ENCODE data around the gene WWC2.

WWC2 gene

DNA sequence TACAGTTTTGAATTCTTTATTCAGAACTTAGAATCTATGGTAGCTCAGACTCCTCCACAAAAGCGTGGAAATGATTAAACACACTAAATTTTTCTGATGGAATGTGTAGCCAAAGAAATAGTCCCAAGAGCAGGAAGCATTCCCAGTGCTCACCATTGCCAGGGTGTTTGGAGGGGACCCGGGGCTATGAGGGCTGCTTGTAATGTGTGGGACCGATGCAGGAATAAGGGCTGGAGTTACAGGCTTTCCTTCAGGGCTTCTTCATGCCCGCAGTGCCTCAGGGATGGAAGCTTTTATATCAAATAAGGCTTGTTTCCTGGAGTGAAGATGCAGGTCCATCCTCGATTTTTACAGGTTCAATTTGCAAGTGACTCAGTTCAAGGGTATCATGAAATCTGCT is 25.8 kb downstream of the WWC2 start:
- in situ Hi-C loops (cut with HindIII; ENCODE audit: low sequenced_read_pairs): no loop called here
- DNase-seq (ENCODE audit: low read depth, low spot score): no peak
- no peak overlapping the region for H3K4me3 ChIP-seq (ENCODE audit: low read depth, low read length)
- TF ChIP-seq, protein P1, sequence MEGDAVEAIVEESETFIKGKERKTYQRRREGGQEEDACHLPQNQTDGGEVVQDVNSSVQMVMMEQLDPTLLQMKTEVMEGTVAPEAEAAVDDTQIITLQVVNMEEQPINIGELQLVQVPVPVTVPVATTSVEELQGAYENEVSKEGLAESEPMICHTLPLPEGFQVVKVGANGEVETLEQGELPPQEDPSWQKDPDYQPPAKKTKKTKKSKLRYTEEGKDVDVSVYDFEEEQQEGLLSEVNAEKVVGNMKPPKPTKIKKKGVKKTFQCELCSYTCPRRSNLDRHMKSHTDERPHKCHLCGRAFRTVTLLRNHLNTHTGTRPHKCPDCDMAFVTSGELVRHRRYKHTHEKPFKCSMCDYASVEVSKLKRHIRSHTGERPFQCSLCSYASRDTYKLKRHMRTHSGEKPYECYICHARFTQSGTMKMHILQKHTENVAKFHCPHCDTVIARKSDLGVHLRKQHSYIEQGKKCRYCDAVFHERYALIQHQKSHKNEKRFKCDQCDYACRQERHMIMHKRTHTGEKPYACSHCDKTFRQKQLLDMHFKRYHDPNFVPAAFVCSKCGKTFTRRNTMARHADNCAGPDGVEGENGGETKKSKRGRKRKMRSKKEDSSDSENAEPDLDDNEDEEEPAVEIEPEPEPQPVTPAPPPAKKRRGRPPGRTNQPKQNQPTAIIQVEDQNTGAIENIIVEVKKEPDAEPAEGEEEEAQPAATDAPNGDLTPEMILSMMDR (IDR thresholded peaks at IDR 0.05; ENCODE audit: low read depth, low read length): no peak

DNA sequence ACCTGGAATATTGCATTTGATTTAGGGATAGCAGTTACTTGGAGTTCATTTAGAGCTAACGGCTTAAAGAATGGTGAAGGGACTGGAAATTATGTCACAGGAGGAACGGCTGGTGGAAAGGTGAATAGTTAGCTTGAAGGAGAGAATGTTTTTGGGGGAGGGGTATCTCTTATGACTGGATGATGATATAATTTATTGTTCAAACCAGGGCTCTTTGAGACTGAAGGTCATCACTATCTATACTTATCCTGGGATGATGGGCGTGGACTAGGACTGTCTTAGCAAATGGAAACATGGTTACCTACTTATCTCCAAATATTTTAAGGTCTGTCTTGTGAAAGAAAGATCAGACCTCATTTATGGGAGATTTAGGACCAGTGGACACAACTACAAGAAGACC is 30.1 kb downstream of the WWC2 start:
- DNase-seq (ENCODE audit: low read depth, low spot score): no peak
- in situ Hi-C loops (cut with HindIII; ENCODE audit: low sequenced_read_pairs): no loop called here
- TF ChIP-seq, protein P1 (IDR thresholded peaks at IDR 0.05; ENCODE audit: low read depth, low read length): no peak
- no peak overlapping the region for H3K4me3 ChIP-seq (ENCODE audit: low read depth, low read length)

DNA sequence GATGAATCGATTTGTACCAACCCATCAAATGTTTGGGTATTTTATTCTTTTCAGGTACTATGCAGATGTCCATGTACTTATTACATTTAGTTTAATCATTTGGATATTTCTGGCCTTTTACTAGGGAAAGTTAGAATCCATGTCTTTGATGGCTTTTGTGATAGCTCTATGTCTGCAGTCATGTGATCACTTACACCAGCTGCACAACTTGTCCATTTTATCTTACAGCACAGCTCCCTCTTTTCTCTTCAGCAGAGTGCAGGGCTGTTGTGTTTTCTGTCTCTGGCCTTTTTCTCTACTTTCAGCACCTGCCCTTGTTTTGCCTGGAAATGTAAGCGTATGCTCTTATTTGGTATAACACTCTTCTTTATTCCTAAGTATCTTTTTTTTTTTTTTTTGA is 30.6 kb downstream of the WWC2 start:
- TF ChIP-seq, protein P1 (IDR thresholded peaks at IDR 0.05; ENCODE audit: low read depth, low read length): no peak
- no peak for DNase-seq (ENCODE audit: low read depth, low spot score)
- in situ Hi-C loops (cut with HindIII; ENCODE audit: low sequenced_read_pairs): no loop called here

DNA sequence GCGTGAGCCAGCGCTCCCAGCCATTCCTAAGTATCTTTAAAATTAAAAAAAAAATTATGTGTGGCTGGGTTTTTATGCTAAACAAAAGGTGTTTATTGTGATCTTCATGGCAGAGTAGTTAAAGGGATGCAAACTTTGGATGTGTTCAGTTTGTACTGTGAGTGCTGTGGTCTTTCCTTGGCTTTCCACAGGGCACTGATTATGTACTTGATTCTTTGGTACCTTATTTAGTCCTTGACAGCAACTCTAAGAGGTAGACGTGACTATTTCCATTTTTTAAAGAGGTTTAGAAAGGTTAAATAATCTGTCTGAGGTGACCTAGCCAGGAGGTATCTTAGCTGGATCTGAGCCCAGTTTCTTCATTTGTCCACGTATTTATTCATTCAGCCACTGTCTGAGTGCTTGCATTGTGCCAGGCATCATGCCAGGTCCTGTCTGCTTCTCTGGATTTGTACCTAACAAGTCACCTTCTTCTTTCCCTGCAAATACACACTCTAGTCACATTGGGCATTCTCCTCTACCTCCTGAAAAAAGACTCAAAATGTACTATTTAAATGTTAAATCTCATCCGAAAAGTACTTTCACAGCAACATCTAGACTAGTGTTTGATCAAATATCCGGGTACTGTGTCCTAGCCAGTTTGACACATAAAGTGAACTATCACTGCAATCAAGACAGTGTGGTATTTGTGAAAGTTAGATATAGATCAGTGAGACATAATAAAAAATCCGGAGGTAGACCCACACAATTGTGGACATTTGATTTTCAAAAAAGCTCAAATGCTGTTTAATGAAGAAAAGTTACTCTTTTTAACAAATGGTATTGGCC is 31.5 kb downstream of the WWC2 start:
- in situ Hi-C loops (cut with HindIII; ENCODE audit: low sequenced_read_pairs): no loop called here
- DNase-seq (ENCODE audit: low read depth, low spot score): peak; percentile 51
- TF ChIP-seq, protein P1 (IDR thresholded peaks at IDR 0.05; ENCODE audit: low read depth, low read length): no peak
- no peak overlapping the region for H3K4me3 ChIP-seq (ENCODE audit: low read depth, low read length)

More for the DNA sequence above, 30.6 kb downstream of the WWC2 start:
- no peak overlapping the region for H3K4me3 ChIP-seq (ENCODE audit: low read depth, low read length)

DNA sequence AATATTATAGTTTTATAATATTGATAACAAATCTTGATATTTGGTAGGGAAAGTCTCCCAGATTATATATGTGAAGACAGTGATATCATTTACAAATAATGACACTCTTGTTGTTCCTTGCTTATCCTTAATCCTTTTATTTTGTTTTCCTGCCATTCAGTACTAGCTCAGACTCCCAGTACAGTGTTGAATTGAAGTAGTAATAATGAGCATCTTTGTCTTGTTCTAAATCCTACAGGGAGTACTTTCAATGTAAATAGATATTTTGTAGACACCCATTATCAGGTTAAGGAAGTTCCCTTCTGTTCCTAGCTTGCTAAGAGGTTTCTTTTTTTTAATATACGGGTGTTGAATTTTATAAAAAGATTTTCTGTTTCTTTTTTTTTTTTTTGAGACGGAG is 33.0 kb downstream of the WWC2 start:
- DNase-seq (ENCODE audit: low read depth, low spot score): no peak
- TF ChIP-seq, protein P1 (IDR thresholded peaks at IDR 0.05; ENCODE audit: low read depth, low read length): no peak
- H3K4me3 ChIP-seq (ENCODE audit: low read depth, low read length): no peak overlapping the region
- in situ Hi-C loops (cut with HindIII; ENCODE audit: low sequenced_read_pairs): no loop called here

DNA sequence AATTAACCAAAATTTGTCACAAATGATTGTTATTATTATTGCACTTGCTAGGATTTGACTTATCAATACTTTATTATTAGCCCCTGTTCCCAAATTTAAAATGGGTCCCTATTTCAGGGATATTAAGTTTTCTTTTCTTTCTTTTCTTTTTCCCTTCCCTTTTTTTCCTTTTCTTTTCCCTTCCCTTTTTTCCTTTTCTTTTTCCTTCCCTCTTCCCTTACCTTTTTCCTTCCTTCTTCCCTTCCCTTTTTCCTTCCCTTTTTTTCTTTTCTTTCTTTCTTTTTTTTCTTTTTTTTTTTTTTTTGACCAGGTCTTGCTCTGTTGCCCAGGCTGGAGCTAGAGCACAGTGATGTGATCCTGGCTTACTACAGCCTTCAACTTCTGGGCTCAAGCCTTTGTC is 33.8 kb downstream of the WWC2 start:
- TF ChIP-seq, protein P1 (IDR thresholded peaks at IDR 0.05; ENCODE audit: low read depth, low read length): no peak
- H3K4me3 ChIP-seq (ENCODE audit: low read depth, low read length): no peak overlapping the region
- in situ Hi-C loops (cut with HindIII; ENCODE audit: low sequenced_read_pairs): no loop called here
- DNase-seq (ENCODE audit: low read depth, low spot score): no peak
